ENCODE results near the gene FOXC1. TPM values are rescaled to one million over a fixed set of nuclear protein-coding genes. Genes with fewer than 3 reads are reported as not detected.

FOXC1 gene
- total RNA-seq, 2 experiments from 2014 or later = not detected

- intact Hi-C loops (cut with micrococcal nuclease; ENCODE audit: unreplicated experiment) = no loop called here
- no peak overlapping the region for H2AFZ ChIP-seq (ENCODE audit: low read length)
- CTCF ChIA-PET (ENCODE audit: unreplicated experiment) = no interaction called here
- no peaks in the 10 kb centered on the region; the same call in 1 of the 2 replicates for H4K20me1 ChIP-seq (ENCODE audit: insufficient read depth, low read length)
- no peak overlapping the region for H3K27ac ChIP-seq (ENCODE audit: low read depth, low read length, poor library complexity, severe bottlenecking)
- no TSS peak for BruUV-seq (replicated peaks)
- no peaks in the 10 kb centered on the region for H3K4me1 ChIP-seq (ENCODE audit: insufficient read depth, low read length, poor library complexity, severe bottlenecking)
- TF ChIP-seq, protein P1, sequence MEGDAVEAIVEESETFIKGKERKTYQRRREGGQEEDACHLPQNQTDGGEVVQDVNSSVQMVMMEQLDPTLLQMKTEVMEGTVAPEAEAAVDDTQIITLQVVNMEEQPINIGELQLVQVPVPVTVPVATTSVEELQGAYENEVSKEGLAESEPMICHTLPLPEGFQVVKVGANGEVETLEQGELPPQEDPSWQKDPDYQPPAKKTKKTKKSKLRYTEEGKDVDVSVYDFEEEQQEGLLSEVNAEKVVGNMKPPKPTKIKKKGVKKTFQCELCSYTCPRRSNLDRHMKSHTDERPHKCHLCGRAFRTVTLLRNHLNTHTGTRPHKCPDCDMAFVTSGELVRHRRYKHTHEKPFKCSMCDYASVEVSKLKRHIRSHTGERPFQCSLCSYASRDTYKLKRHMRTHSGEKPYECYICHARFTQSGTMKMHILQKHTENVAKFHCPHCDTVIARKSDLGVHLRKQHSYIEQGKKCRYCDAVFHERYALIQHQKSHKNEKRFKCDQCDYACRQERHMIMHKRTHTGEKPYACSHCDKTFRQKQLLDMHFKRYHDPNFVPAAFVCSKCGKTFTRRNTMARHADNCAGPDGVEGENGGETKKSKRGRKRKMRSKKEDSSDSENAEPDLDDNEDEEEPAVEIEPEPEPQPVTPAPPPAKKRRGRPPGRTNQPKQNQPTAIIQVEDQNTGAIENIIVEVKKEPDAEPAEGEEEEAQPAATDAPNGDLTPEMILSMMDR (conservative IDR thresholded peaks at IDR 0.05; ENCODE audit: low read length) = no peak
- TF ChIP-seq EZH2phosphoT487 (IDR thresholded peaks at IDR 0.05; ENCODE audit: borderline replicate concordance, low read depth, low read length) = no peak
- H3K9me3 ChIP-seq (ENCODE audit: low read length) = no peaks in the 10 kb centered on the region
- no peaks in the 10 kb centered on the region for H3K79me2 ChIP-seq (ENCODE audit: insufficient read depth, low read depth, low read length)
- no peak for DNase-seq (ENCODE audit: low spot score)
- POLR2A ChIA-PET = no interaction called here
- H3K4me2 ChIP-seq (ENCODE audit: low read length) = no peak overlapping the region
- no peaks in the 10 kb centered on the region for H3K9me2 ChIP-seq (ENCODE audit: insufficient read depth, low read length)
- no peak overlapping the region for H3K4me3 ChIP-seq (ENCODE audit: low read depth, low read length, poor library complexity, severe bottlenecking)
- H3K36me3 ChIP-seq (ENCODE audit: insufficient read depth, low read length) = no peaks in the 10 kb centered on the region
Observed at GRCh38 chr6:1625794-1626435, 16.2 kb downstream of the FOXC1 start.

- no TSS peak for BruUV-seq (replicated peaks)
- Histone ChIP-seq H3K4me3 (ENCODE audit: low read depth, low read length, poor library complexity, severe bottlenecking) (no peak overlapping the region), H3K9me2 (ENCODE audit: insufficient read depth, low read length) (no peaks in the 10 kb centered on the region), H3K9me3 (ENCODE audit: low read length) (no peaks in the 10 kb centered on the region), H4K20me1 (ENCODE audit: insufficient read depth, low read length) (no peaks in the 10 kb centered on the region; the same call in 1 of the 2 replicates), H3K4me2 (ENCODE audit: low read length) (no peak overlapping the region), H3K4me1 (ENCODE audit: insufficient read depth, low read length, poor library complexity, severe bottlenecking) (no peaks in the 10 kb centered on the region), H3K27ac (ENCODE audit: low read depth, low read length, poor library complexity, severe bottlenecking) (no peak overlapping the region), H3K79me2 (ENCODE audit: insufficient read depth, low read depth, low read length) (no peaks in the 10 kb centered on the region), H3K36me3 (ENCODE audit: insufficient read depth, low read length) (no peaks in the 10 kb centered on the region), H2AFZ (ENCODE audit: low read length) (no peak overlapping the region)
- ChIA-PET CTCF (ENCODE audit: unreplicated experiment) (no interaction called here), POLR2A (interaction anchor here (0.6 to 0.9 kb wide), 2 partner anchors 20 to 947 kb away, joined by 3 read pairs; no protein-coding TSS in a partner anchor)
- no peak for TF ChIP-seq EZH2phosphoT487 (IDR thresholded peaks at IDR 0.05; ENCODE audit: borderline replicate concordance, low read depth, low read length)
- TF ChIP-seq, protein P1 (conservative IDR thresholded peaks at IDR 0.05; ENCODE audit: low read length) = no peak
- intact Hi-C loops (cut with micrococcal nuclease; ENCODE audit: unreplicated experiment) = no loop called here
- no peak for DNase-seq (ENCODE audit: low spot score)
Observed at GRCh38 chr6:1626481-1626880, 16.8 kb downstream of the FOXC1 start.

GRCh38 chr6:1627827-1628560 lies 18.3 kb downstream of the FOXC1 start:
- Histone ChIP-seq H3K4me1 (ENCODE audit: insufficient read depth, low read length, poor library complexity, severe bottlenecking) (no peaks in the 10 kb centered on the region), H2AFZ (ENCODE audit: low read length) (no peak overlapping the region), H3K9me3 (ENCODE audit: low read length) (no peaks in the 10 kb centered on the region), H3K9me2 (ENCODE audit: insufficient read depth, low read length) (no peaks in the 10 kb centered on the region), H4K20me1 (ENCODE audit: insufficient read depth, low read length) (no peaks in the 10 kb centered on the region; the same call in 1 of the 2 replicates), H3K4me3 (ENCODE audit: low read depth, low read length, poor library complexity, severe bottlenecking) (no peak overlapping the region), H3K4me2 (ENCODE audit: low read length) (no peak overlapping the region), H3K36me3 (ENCODE audit: insufficient read depth, low read length) (no peaks in the 10 kb centered on the region), H3K79me2 (ENCODE audit: insufficient read depth, low read depth, low read length) (no peaks in the 10 kb centered on the region), H3K27ac (ENCODE audit: low read depth, low read length, poor library complexity, severe bottlenecking) (no peak overlapping the region)
- ChIA-PET POLR2A (interaction anchor here (0.5 kb wide), 1 partner anchor 1090 kb away, joined by 4 read pairs; no protein-coding TSS in a partner anchor), CTCF (ENCODE audit: unreplicated experiment) (no interaction called here)
- no peak for TF ChIP-seq EZH2phosphoT487 (IDR thresholded peaks at IDR 0.05; ENCODE audit: borderline replicate concordance, low read depth, low read length)
- TF ChIP-seq, protein P1 (conservative IDR thresholded peaks at IDR 0.05; ENCODE audit: low read length) = no peak
- intact Hi-C loops (cut with micrococcal nuclease; ENCODE audit: unreplicated experiment) = no loop called here
- no TSS peak for BruUV-seq (replicated peaks)
- DNase-seq (ENCODE audit: low spot score) = no peak
